Activated T-helper 9 cell treated with anti-CD3 and anti-CD28 coated beads, Interleukin-2, amount 50 U/mL, for 16 hours (primary cell): ENCODE results near the gene SKIC3.
A peak's percentile ranks its signal among the peaks of the same experiment; 100 is the strongest.

Experiments
- DNase-seq: peaks from one replicate; pipeline ENCODE4 v3.0.0-alpha.2; 2020; ENCODE audit warnings: low read depth

SKIC3 gene

DNA sequence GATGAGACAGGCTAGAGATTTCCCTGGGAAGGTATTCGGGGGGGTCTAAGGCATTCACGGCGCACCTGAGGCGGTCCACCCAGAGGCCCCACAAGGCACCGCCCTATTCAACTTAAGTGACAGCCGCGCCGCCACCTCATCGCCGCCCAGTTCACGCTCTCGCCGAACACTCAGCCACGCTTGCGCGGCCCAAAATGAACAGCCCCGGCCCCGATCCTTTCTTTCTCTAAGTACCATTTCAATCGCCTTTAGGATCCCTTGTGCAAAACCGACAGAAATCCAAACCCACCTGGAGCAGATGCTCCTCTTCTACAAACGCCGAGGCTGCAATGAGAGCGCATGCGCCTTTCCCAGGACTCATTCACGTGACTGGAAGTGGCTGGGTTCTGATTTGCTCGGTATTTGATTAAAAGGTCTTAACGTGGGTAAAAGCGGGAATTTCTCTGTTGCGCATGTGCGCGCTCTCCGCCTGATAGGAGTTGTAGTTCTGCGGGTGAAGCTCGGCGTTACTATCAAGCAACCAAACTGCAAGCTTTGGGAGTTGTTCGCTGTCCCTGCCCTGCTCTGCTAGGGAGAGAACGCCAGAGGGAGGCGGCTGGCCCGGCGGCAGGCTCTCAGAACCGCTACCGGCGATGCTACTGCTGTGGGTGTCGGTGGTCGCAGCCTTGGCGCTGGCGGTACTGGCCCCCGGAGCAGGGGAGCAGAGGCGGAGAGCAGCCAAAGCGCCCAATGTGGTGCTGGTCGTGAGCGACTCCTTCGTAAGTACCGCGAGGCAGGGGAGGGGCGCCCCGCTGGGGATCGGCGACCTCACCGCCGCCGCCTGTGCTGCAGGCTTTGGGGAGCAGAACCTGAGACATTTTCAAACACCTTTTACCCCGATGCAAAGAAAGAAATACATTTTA is at the start of gene SKIC3, which contains the start of gene ARSK:
TSS of gene SKIC3 (minus strand) at position 331 of the 902 bp plus-strand sequence. CDS start 7,827 bp downstream, outside the sequence.
TSS of gene ARSK (plus strand) at position 455 of the 902 bp plus-strand sequence. CDS start at position 633, 178 bp downstream.
- DNase-seq, result peak; percentile 84

DNA sequence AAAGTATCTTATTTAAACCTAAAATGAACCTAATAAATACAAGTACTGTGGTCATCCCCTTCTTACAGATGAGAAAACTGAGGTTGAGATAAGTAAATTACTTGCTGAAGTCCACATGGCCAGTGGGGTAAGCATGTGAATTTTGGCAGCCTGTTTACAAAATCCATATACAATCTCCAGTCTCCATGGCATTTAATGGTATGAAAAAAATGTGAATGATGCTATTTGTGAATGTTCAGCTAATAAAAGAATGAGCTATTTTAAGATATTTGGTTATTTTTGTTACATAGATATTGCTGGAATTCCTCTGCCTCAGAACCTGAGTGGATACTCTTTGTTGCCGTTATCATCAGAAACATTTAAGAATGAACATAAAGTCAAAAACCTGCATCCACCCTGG is 45.8 kb upstream of the SKIC3 start:
- no peak for DNase-seq

DNA sequence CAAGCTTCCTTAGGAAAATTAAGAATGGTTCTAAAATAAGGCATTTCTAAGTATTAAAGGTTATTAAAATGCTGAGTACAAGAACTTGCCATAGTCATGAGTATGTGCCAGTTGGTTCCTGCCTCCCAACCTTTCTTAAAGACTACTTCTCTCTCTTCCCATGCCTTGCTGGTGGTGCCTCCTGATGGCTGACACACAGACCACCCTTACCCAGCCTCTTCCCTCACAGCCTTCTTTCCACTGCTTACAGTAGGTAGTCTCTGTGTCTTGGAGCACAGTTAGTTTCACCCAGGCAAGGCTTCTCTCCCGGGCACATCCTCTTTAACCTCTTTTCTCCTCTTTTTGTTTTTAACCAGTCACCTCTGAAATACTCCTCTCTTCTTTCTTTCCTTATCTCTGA is 44.5 kb upstream of the SKIC3 start:
- no peak for DNase-seq

DNA sequence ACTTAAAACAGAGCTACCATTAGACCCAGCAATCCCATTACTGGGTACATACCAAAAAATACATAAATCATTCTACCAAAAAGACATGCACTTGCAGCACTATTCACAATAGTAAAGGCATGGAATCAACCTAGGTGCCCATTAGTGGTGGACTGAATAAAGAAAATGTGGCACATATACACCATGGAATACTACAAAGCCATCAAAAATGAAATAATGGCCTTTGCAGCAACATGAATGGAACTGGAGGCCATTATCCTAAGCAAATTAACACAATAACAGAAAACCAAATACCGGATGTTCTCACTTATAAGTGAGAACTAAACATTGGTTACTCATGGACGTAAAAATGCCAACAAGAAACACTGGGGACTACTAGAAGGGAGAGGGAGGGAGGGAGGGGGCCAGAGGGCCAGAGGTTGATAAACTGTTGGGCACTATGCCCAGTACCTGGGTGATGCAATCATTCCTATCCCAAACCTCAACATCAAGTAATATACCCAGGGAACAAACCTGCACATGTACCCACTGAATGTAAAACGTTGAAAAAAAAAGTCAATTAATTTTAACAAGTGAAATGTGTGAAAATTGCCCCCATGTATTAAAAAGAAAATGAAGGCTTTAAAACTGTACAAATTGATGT is 40.6 kb upstream of the SKIC3 start:
- DNase-seq, result no peak

DNA sequence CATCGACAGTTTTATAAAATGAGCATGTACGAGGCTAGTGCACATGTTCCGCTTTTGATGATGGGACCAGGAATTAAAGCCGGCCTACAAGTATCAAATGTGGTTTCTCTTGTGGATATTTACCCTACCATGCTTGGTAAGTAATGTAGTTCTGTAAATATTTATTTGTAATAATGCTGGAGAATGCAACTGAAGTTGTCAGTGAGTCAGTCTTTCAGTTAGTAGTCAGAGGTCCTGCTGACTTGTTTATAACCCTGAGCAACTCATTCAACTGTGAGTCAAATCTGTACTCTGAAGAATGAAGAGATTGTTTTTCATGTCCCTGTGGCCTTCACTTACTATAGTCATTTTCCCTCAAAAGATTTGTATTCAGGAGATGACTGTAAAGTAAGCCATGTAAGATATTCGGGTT is 36.7 kb upstream of the SKIC3 start:
- no peak for DNase-seq

DNA sequence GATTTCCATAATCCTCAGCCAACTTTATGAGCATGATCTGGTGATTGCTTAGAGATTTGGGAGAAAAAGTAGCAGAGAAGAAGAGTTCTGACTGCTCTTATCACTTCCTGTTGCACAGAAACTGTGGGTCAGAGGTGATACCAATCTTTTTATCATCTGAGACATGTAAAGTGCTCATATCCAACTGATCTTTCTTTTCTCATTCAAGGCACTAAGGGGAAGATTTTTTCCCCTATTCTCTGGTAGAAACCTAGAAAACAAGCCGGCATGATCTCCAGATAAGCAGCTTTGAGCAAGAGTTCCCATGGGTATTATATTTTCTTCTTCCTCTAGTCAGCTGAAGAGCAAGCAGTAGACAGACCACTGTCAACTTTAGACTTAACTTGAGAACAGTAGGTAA is 36.1 kb upstream of the SKIC3 start:
- DNase-seq, result no peak

DNA sequence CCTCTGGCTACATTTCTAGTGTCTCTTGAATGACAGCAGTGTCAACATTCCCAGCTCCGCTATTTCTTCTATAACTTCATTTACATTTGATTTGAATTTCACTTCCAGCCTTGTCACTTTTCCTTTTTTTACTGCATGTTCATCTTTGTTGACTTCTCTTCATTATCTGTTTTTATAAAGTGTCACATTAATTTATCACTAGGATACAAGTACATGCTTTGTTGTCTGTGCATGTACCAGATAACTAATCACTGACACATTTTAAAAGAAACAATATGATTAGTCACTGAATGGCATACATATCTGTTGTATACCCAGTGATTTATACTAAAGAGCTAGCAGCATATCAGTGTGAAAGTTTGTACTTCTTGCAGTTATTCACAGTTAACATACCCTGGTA is 29.2 kb upstream of the SKIC3 start:
- no peak for DNase-seq

DNA sequence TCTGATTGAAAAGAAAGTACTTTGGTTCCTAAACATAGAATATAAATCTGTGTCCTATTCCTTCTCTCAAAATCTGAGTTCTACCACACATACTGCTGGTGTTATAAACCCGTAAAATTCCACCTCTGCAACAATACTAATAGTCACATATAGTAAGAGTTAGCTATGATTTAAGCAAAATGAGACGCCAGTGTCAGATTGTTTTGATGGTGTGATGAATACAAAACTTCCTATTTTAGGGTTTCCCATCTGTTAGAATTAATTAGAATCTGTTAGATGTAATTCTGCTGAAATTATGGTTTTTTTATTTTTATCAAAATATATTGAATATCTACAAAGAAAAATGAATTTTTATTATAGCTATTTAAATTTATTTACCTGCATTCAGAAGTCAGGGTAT is 26.8 kb upstream of the SKIC3 start:
- DNase-seq, result no peak

DNA sequence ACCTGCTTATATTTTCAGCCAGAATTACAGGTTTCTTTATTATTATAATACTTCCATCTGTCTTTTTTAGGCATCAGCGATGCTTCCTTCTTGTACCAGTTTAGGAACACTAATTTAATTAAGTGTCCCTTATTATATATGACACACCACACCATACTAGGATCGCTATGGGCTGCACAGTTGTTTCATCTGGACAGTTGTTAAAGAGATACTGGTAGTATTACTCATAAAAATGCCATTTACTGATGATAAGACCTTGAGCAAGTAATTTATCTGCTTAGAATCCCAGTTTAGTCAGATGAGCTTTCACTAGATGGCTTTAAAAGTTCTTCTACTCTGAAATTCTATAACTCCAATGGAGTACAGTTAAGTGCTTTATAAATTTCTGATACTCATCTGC is 17.2 kb upstream of the SKIC3 start:
- no peak for DNase-seq

DNA sequence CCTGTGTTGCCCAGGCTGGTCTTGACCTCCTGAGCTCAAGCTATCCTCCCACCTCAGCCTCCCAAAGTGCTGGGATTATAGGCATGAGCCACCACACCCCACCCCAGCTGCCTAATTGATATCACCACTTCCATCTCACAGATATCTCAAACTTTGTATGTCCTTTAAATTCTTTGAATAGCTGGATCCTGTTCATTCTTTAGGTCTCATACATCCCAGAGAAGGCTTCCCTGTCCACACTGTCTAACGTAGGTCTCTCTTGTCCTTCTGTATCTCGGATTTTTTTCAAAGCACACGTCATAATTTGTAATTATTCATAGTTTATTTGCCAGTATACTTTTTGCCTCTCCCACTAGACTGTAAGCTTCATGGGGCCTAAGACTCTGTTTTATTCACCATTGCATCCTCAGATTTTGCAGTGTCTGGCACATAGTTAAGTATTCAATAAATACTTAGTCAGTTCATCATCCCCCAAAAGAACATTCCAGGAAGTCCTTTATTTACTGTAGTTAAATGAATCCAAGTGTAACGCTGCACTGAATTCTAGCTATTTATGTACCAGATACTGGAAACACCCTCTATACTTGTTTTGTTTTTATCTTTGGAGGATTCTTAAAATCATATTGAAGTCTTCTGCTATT is 10.6 kb upstream of the SKIC3 start:
- DNase-seq, result no peak

DNA sequence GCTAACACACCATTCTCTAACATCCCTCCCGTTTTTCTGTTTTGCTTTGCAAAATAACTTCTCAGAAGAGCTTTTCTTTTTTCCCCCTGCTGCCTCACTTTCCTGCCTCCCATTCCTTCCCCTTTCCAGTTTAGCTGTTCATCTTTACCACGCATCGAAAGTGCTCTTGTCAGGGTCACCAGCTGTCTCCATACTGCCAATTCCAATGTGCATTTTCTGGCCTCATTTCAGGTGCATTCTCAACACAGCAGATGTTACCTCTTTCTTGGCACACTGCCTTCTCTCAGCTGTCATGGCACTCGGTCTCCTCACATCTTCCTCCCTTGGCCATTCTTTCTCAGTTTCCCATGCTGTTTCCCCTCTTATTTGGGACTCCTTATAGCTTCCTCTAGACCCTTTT is 9.7 kb upstream of the SKIC3 start:
- no peak for DNase-seq

DNA sequence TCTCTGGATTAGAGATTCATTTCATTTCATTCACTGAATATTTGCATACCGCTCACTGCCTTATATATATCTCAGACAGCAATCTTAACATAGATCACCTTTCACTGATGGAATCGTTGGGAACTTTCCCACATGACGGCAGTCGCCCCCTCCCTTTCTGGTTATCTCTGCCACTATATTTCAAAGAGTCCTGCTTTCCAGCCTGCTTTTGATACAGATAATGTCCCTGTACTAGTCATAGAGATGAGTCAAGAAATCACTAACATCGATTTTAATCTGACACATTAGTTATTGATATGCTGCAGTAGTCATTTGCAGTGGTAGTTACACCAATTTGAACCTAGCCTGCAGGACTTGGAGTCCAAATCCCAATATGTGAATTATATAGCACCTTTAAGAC is 8.6 kb upstream of the SKIC3 start:
- no peak for DNase-seq

DNA sequence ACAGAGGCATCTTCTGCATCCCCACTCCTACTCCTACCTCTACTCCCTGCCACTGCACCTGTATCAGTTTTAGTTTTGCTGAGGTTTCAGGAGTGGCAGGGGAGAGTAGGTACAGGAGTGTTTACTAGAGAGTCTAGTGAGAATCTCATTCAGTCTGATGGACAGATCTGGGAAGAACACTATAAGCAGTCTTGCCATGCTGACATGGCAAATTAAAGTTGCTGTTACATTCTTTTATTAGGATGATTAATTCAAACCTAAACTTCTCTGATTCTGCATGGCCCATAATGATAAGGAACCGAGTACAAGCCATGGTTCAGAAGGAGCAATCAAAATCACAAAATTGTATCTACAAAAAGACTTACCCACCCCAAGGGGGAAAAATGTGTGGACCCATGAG is 7.5 kb upstream of the SKIC3 start:
- DNase-seq, result no peak

DNA sequence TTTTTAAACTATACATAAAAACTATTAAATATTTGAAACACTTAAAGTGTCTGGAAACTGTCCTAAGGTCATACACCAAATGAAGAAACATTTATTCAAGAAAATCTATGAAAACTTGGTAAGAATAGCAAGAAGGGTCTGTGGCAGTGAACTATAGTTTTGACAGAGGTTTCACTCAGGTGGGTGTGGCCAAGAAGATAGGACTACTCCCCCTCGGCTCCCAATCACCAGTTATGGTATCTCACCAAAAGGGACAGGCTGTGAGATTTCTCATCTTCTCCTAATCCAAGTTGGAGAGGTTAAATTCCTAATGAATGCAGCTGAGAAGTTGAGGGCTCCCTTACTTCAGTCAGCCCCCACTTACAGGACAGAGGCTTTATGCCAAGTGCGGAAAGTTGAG is 3.1 kb upstream of the SKIC3 start:
- DNase-seq, result no peak

DNA sequence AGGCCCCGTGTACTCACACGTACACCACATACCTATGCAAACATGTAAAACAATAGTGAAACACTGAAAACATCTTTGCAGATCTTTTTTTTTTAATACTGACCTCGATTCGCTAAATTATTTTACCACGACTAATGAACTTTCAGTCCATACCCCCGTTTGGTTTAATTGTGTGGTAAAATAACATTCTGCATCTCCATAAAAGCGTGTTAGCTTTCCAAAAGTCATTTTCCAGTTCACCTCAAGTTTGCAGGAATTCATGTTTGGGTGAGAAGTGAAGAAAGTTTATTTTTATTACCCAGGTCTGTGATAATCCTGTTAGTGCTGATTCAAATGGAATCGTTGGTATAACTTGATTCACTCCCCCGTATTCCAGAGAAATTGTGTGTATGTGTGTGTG is 776 bp upstream of the SKIC3 start:
- no peak for DNase-seq

DNA sequence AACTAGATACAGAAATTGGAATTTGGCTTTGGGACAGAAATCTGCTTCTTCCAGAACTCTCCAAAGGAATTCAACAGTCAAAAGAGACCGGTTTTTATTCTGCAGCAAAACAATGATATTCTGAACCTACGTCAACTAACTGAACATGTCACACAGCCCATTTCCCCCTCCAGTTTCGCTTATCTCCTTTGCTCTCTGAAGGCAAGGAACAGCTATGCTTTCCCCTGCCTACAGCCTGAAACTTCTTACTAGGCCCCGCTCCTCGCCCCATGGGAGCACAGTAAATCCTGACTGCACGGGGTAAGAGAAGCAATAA is 488 bp downstream of the SKIC3 start:
- DNase-seq, result no peak

DNA sequence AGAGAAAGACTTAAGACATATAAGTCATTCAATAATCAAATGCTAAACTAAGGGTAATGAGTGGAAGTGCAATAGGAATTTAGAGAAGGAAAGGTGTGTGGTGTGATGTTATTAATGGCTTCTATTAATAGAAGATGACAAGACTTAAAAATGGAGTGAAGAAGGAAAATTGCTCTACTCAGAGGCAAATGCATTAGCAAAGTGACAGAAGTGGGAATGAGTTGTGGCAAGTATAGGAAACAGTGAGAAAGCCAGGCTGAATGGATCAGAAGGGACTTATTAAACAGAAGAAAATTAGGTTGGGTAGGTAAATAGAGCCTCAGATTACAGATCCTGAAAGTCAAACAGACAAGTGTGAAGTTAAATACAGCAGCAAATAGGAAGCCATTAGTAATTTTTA is 5.7 kb downstream of the SKIC3 start:
- no peak for DNase-seq

DNA sequence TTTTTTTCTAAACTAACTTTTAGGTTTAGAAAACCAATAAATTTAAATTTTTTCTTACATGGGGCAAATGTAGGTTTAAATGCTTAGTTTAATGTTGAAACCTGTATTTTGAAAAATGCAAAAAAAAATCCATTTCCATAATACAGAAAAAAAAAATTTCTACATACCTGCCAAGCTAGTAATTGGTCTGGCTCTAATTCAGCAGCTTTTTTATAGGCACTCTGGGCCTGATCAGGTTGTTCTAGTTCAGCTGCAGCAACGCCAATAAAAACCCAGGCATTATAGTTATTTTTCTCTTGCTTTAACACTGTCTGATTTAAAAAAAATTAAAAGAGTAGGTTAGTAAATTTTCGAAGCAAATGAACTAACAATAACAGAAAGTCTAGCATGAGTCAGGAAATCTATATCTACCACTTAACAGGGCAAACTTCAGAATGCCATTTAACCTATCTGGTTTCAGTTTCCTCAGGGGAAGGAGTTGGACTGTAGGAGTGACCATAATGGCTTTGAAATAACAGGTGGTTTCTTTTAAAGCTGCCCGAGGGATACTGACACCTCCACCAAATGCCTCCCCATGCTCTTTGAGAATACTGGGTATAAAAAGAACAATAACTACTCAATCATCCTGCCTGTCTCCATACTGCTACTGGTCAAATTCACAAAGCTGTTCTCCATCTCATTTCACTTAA is 11.6 kb downstream of the SKIC3 start:
- DNase-seq, result no peak

DNA sequence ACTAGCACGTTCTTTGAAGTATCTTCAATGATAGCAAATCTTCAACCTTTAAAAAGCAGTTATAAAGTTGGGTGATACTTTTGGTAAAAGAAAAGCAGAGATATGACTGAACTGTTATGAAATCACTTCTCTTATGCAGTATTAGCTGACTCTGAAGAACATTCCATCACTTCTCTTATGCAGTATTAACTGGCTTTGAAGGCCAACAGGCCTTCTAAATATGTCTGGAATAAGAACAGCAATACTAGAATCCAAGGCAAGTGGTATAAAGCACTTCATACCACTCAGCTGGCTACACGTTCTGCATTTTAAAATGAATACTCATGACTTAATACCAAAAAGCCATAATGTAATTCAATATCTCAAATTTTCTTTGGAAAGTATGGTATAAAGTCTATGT is 17.3 kb downstream of the SKIC3 start:
- no peak for DNase-seq

DNA sequence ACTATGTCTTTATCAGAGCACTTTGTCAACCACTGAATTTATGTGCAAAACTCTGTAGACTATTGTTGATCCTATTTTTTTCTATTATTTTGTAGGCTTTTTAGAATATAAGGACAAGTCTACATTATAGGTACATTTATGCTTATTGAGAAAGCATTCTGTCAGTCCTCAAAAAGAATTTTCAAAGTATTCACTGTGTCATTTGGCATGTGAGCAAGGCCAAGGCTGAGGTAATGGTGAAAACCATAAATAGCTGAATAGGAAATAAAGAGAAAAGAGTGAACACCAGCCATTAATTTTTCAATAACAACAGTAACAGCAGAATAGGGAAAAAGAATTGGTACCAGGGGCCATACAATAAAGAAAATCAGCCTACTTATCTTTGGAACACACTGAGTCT is 21.0 kb downstream of the SKIC3 start:
- no peak for DNase-seq

DNA sequence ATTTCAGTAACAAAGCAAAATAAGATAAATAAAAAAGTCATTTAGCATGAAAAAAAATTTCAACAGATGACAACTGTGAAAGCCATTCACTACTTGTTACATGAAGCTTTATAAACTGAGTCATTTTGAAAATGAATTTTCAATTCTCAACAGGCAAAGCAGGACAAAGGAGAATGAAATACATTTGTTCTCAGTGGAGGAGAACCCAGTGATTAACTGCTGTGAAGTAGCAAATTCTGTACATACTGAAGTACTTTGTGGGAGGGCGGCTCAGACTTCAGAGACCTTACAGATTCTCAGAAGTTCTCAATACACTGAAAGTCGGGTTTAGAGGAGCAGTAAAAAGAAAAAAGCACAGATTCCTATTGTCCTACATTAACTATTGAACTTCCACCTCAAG is 21.7 kb downstream of the SKIC3 start:
- DNase-seq, result no peak

DNA sequence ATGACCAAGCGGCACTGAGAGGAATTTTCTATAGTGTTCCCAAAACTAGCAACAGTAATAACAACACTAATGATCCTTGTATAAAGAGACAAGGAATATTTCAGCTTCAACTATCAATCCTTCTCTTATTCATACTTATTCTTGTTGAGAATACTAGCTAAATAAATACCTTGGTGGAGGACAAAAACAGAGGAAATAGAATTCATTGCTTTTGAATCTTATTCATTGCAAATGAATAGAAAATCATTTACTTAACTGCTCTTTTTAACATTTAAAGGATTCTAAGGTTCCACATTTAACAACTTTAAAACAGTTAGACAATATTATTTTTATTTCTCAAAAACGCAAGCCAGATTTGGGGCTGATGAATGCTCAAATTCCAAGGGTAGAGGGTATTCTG is 22.4 kb downstream of the SKIC3 start:
- no peak for DNase-seq

DNA sequence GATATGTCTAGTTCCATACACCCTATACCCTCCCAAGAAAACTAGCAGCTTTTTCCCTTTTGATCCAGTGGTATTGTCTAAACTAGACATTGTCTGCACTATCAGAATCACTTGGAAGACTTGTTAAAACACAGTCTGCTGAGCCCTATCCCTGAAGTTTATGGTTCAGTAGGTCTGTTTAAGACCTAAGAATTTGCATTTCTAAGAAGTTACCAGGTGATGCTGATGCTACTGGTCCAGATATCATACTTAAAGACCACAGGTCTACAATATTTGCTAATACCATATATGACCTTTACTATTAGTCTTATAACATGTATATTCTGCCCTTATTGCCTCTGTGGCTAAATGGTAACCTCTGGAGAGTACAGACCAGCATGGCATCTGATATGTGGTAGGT is 23.3 kb downstream of the SKIC3 start:
- no peak for DNase-seq
